Suprapubic skin (tissue), 4 donors: ENCODE results near the gene ANKMY1. TPM values are rescaled to one million over a fixed set of nuclear protein-coding genes. Genes with fewer than 3 reads are reported as not detected.

Source experiments
- DNase-seq, 2 donors: peaks; one replicate each; pipeline ENCODE4 v3.0.0-alpha.2; 2019; ENCODE audit warnings: low spot score in 2 of 2
- H3K27ac ChIP-seq: fragments of 200-600 bp; sonication (generic); one replicate; pipeline ENCODE4 v1.5.1; 2019
- H3K27me3 ChIP-seq: fragments of 200-600 bp; sonication (generic); one replicate; pipeline ENCODE4 v1.5.1; 2019
- H3K36me3 ChIP-seq: fragments of 200-600 bp; sonication (generic); one replicate; pipeline ENCODE4 v1.5.1; 2019
- H3K4me1 ChIP-seq: fragments of 200-600 bp; sonication (generic); one replicate; pipeline ENCODE4 v1.5.1; 2019
- H3K4me3 ChIP-seq: fragments of 200-600 bp; sonication (generic); one replicate; pipeline ENCODE4 v1.5.1; 2019; ENCODE audit warnings: mild to moderate bottlenecking
- H3K9me3 ChIP-seq: fragments of 200-600 bp; sonication (generic); one replicate; pipeline ENCODE4 v1.5.1; 2019
- EP300 ChIP-seq: sonication (generic); formaldehyde crosslinking; IDR thresholded peaks from one replicate; pipeline ENCODE4 v1.6.1; 2017; ENCODE audit warnings: antibody characterized with exemption
- POLR2A ChIP-seq, 2 donors: fragments of 450-650 bp; IDR thresholded peaks; one replicate each; pipeline ENCODE4 v1.6.1; 2017; ENCODE audit warnings: antibody characterized with exemption in 2 of 2, mild to moderate bottlenecking in 2 of 2, moderate library complexity in 2 of 2
- POLR2AphosphoS5 ChIP-seq, 3 donors: sonication (generic); formaldehyde crosslinking; IDR thresholded peaks; one replicate each; pipeline ENCODE4 v1.6.1; 2017; ENCODE audit warnings: antibody characterized with exemption in 3 of 3
- WGBS: methylation state at CpG from one replicate; pipeline ENCODE4 v1.1.5; 2018; 5-methylcytosine and 5-hydroxymethylcytosine counted together
- total RNA-seq, 4 donors: library from RNA; depleted of rRNA; stranded (reverse); fragments of >200 nt; gene quantifications; one replicate each; pipeline ENCODE4 v1.1.0, GENCODE V29; 2016
- TF ChIP-seq, protein P1 (sequence below), 2 donors: fragments of 200-600 bp in 1 of 2; fragments of 450-650 bp in 1 of 2; sonication (generic) in 1 of 2; IDR thresholded peaks; one replicate each; pipeline ENCODE4 v1.5.1; 2016 to 2019; ENCODE audit warnings: antibody characterized with exemption in 2 of 2, mild to moderate bottlenecking in 1 of 2, moderate library complexity in 1 of 2

The ANKMY1 gene
- total RNA-seq, 4 donors from 2014 or later, result 12.2 to 52.1 (median 23.0) TPM

DNA sequence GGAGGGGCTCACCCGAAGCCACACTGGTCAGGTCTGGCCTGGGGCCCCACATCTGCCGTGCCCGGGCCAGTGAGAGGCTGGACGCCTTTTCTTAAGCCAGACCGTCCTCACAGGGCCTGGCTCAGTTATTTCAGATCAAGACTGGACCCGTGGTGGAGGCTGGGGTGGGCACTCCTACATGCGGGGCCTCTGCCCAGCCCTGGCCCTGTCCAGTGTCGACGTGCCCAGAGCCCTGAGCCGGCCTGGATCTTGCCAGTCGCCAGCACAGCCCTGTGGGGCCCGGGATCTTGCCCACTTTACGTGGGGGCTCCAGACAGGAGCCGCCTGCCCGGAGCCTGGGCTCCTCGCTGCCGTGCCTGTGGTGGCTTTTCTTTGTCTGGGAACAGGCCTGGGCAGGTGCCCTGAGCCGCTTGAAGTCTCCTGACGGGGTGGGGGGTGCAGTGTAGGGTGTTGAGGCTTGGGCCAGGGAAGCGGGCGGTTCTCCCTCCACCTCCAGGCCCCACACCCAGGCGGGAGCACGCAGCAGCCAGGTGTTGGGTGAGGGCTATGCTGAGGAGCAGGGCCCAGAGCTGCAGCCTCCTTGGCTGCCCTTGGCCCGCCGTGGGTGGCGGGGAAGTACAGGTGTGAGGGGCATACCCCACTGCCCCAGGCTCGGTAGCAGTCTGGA lies 116.3 kb downstream of the ANKMY1 start:
- H3K27me3 ChIP-seq, result peaks cover 12% of the 10 kb centered on the region
- H3K9me3 ChIP-seq, result no peaks in the 10 kb centered on the region
- DNase-seq, result no peak
- H3K4me1 ChIP-seq, result peaks cover 80% of the 10 kb centered on the region
- H3K36me3 ChIP-seq, result peaks cover 3% of the 10 kb centered on the region
- WGBS, result 49% methylated on average over 8 of the region's 27 CpGs
- TF ChIP-seq EP300, result no peak
- TF ChIP-seq POLR2A (IDR thresholded peaks at IDR 0.05), result no peak
- TF ChIP-seq, protein P1, sequence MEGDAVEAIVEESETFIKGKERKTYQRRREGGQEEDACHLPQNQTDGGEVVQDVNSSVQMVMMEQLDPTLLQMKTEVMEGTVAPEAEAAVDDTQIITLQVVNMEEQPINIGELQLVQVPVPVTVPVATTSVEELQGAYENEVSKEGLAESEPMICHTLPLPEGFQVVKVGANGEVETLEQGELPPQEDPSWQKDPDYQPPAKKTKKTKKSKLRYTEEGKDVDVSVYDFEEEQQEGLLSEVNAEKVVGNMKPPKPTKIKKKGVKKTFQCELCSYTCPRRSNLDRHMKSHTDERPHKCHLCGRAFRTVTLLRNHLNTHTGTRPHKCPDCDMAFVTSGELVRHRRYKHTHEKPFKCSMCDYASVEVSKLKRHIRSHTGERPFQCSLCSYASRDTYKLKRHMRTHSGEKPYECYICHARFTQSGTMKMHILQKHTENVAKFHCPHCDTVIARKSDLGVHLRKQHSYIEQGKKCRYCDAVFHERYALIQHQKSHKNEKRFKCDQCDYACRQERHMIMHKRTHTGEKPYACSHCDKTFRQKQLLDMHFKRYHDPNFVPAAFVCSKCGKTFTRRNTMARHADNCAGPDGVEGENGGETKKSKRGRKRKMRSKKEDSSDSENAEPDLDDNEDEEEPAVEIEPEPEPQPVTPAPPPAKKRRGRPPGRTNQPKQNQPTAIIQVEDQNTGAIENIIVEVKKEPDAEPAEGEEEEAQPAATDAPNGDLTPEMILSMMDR (IDR thresholded peaks at IDR 0.05), result no peak
- TF ChIP-seq POLR2AphosphoS5 (IDR thresholded peaks at IDR 0.05), result no peak
- peak overlapping the region; percentile 63 for H3K27ac ChIP-seq
- no peak overlapping the region for H3K4me3 ChIP-seq

DNA sequence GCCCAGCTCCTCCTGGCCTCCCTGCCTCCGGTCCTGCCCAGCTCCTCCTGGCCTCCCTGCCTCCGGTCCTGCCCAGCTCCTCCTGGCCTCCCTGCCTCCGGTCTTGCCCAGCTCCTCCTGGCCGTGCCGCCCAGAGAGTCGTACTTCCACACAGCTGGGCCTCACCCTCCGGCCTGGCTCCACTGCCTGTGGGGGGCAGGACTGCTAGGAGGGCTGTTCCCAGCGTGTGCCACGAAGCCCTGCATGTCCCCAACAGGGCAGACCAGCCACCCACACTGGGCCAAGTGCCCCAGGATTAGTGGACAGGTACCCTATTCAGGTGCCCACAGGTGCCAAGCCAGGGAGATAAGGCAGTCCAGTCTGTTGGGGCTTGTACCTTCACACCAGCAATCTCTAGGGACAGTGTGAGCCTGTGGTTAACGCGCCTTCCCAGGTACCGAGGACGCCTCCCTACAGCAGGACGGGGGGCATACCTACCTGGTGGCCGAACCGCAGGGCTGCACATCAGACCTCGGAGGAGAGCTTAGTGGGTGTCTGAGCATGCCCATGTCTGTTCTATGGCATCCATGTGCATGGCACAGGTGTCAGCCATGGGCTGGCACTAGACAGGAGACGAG lies 117.0 kb downstream of the ANKMY1 start:
- WGBS, result 71% methylated on average over 14 of the region's 18 CpGs
- Histone ChIP-seq H3K27me3 (peaks cover 15% of the 10 kb centered on the region), H3K27ac (peak overlapping the region; percentile 63), H3K4me1 (peaks cover 80% of the 10 kb centered on the region), H3K4me3 (no peak overlapping the region), H3K36me3 (no peaks in the 10 kb centered on the region), H3K9me3 (no peaks in the 10 kb centered on the region)
- peak in 1 of 2 donors; percentile 42 for DNase-seq
- no peak for TF ChIP-seq POLR2AphosphoS5 (IDR thresholded peaks at IDR 0.05)
- no peak for TF ChIP-seq EP300
- TF ChIP-seq, protein P1 (IDR thresholded peaks at IDR 0.05), result no peak
- no peak for TF ChIP-seq POLR2A (IDR thresholded peaks at IDR 0.05)

DNA sequence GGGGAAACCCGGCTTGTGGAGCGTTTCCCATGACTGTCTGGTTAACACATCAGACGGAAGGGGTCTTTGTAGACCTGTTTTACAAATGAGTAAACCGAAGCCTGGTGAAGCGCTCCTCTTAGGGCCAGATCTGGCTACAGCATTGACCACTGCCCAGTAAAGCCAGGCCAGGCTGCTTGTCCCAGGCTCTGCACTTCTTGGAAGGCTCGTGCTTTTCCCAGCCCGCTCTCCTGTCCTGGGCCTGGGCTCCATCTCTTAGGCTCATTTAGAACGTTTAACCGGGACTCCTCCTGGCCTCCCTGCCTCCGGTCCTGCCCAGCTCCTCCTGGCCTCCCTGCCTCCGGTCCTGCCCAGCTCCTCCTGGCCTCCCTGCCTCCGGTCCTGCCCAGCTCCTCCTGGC lies 117.5 kb downstream of the ANKMY1 start:
- no peaks in the 10 kb centered on the region for H3K9me3 ChIP-seq
- peaks cover 15% of the 10 kb centered on the region for H3K27me3 ChIP-seq
- no peak for DNase-seq
- 92% methylated on average over 5 of the region's 12 CpGs for WGBS
- no peaks in the 10 kb centered on the region for H3K36me3 ChIP-seq
- TF ChIP-seq, protein P1 (IDR thresholded peaks at IDR 0.05), result no peak
- no peak for TF ChIP-seq POLR2AphosphoS5 (IDR thresholded peaks at IDR 0.05)
- TF ChIP-seq EP300, result no peak
- no peak overlapping the region for H3K27ac ChIP-seq
- no peak overlapping the region for H3K4me3 ChIP-seq
- peaks cover 80% of the 10 kb centered on the region for H3K4me1 ChIP-seq

DNA sequence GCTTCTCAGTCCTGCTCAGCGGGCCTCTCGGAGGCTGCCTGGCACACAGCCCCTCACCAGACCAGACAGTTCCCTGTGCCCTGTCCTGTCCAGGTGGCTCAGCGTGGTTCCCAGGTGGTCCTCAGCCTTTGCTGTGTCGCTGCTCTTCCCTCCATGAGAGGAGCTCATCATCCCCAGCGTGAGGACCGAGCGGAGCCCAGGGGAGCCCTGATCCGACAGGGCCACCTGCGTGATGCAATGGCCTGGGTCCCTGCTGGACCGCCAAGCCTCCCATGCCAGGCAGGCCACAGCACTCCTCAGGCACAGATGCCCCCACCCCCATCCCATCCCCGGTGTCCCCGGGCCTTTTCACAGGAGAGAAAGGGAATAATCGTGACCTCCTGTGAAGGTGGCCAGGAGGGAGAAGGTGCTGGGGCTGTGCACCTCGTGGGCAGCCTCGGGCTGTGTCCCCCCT lies 118.1 kb downstream of the ANKMY1 start:
- H3K4me1 ChIP-seq, result peaks cover 84% of the 10 kb centered on the region
- H3K27me3 ChIP-seq, result peaks cover 15% of the 10 kb centered on the region
- TF ChIP-seq POLR2A (IDR thresholded peaks at IDR 0.05) (no peak), POLR2AphosphoS5 (IDR thresholded peaks at IDR 0.05) (no peak), EP300 (no peak)
- TF ChIP-seq, protein P1 (IDR thresholded peaks at IDR 0.05), result no peak
- peak in 1 of 2 donors; percentile 58 for DNase-seq
- no peak overlapping the region for H3K27ac ChIP-seq
- no peaks in the 10 kb centered on the region for H3K9me3 ChIP-seq
- H3K4me3 ChIP-seq, result no peak overlapping the region
- no CpG with 5 or more reads among the region's 15 CpGs for WGBS
- no peaks in the 10 kb centered on the region for H3K36me3 ChIP-seq
